PC-3 (cell line): ENCODE results near the gene P2RX5. TPM values are rescaled to one million over a fixed set of nuclear protein-coding genes. Genes with fewer than 3 reads are reported as not detected.

Source experiments
- ATAC-seq: fragments of 200-7000 bp; cut with Tn5 transposase; 2 replicates; pipeline ENCODE4 v1.9.1; 2020; ENCODE audit warnings: mild to moderate bottlenecking, moderate library complexity
- BruUV-seq: library from RNA; stranded (reverse); fragments of 400-500 nt; replicated peaks from 2 replicates; lab custom pipeline; 2021; lab: Mats Ljungman, UMichigan
- CTCF ChIA-PET: fragments of 300-600 bp; sonication (Branson Sonifier 250); formaldehyde crosslinking; loops from one replicate; lab custom pipeline; 2022; ENCODE audit warnings: antibody characterized with exemption; lab: Charles Lee
- POLR2A ChIA-PET: fragments of 300-600 bp; sonication (Branson Sonifier 250); formaldehyde crosslinking; loops from one replicate; lab custom pipeline; 2022; ENCODE audit warnings: antibody characterized with exemption; ENCODE audit not compliant: unreplicated experiment; lab: Charles Lee
- DNase-seq: peaks from one replicate; pipeline ENCODE4 v3.0.0-alpha.2; 2015
- H2AFZ ChIP-seq: fragments of 300-600 bp; sonication (generic); 2 replicates; pipeline ENCODE4 v1.6.0; 2016; ENCODE audit warnings: antibody characterized with exemption, low read length
- H3F3A ChIP-seq: fragments of 300-600 bp; sonication (generic); one replicate; pipeline ENCODE4 v1.6.0; 2017; ENCODE audit warnings: antibody characterized with exemption, low read length, control low read depth, mild to moderate bottlenecking; ENCODE audit not compliant: unreplicated experiment
- H3K27ac ChIP-seq: fragments of 300-600 bp; sonication (generic); 2 replicates; pipeline ENCODE4 v1.5.1; 2016; ENCODE audit warnings: mild to moderate bottlenecking, low read length
- H3K27me3 ChIP-seq: fragments of 300-600 bp; sonication (generic); 2 replicates; pipeline ENCODE4 v1.6.1; 2016; ENCODE audit warnings: low read length, mixed read lengths
- H3K36me3 ChIP-seq: fragments of 300-600 bp; sonication (generic); 2 replicates; pipeline ENCODE4 v1.6.1; 2016; ENCODE audit warnings: low read depth, mixed run types, low read length, mixed read lengths
- H3K4me1 ChIP-seq: fragments of 300-600 bp; sonication (generic); 2 replicates; pipeline ENCODE4 v1.5.1; 2016; ENCODE audit warnings: low read length; ENCODE audit not compliant: insufficient read depth
- H3K4me2 ChIP-seq: fragments of 300-600 bp; sonication (generic); 2 replicates; pipeline ENCODE4 v1.6.0; 2016; ENCODE audit warnings: low read length
- H3K4me3 ChIP-seq: fragments of 300-600 bp; sonication (generic); 2 replicates; pipeline ENCODE4 v1.5.1; 2016; ENCODE audit warnings: mild to moderate bottlenecking, low read length, mixed read lengths
- H3K79me2 ChIP-seq: fragments of 300-600 bp; sonication (generic); 2 replicates; pipeline ENCODE4 v1.6.1; 2017; ENCODE audit warnings: low read length, mixed read lengths
- H3K9ac ChIP-seq: fragments of 300-600 bp; sonication (generic); 2 replicates; pipeline ENCODE4 v1.6.0; 2016; ENCODE audit warnings: mild to moderate bottlenecking, low read length
- H3K9me2 ChIP-seq: fragments of 300-600 bp; sonication (generic); replicated peaks from 2 replicates; pipeline ENCODE4 v1.6.1; 2016; ENCODE audit warnings: mixed run types, low read length, mixed read lengths
- H3K9me3 ChIP-seq: fragments of 300-600 bp; sonication (generic); 2 replicates; pipeline ENCODE4 v1.6.1; 2016; ENCODE audit warnings: low read length, mixed read lengths
- H4K20me1 ChIP-seq: fragments of 300-600 bp; sonication (generic); 2 replicates; pipeline ENCODE4 v1.6.1; 2016; ENCODE audit warnings: low read length, mixed read lengths
- EZH2 ChIP-seq: fragments of 300-600 bp; sonication (generic); IDR thresholded peaks from one replicate; pipeline ENCODE4 v1.6.1; 2017; ENCODE audit warnings: antibody characterized with exemption, mild to moderate bottlenecking, low read length; ENCODE audit not compliant: unreplicated experiment
- EZH2phosphoT487 ChIP-seq: fragments of 300-600 bp; sonication (generic); IDR thresholded peaks from 2 replicates; pipeline ENCODE4 v1.6.1; 2018; ENCODE audit warnings: mild to moderate bottlenecking, antibody characterized with exemption, low read length, borderline replicate concordance
- intact Hi-C: fragments of 100-400 bp; cut with micrococcal nuclease; formaldehyde crosslinking; loops from 2 replicates; pipeline ENCODE4 v1.9.0; 2023
- total RNA-seq: library from RNA; depleted of rRNA; stranded (reverse); fragments of >200 nt; gene quantifications from 2 replicates; pipeline ENCODE4 v1.2.3, GENCODE V29; 2014
- TF ChIP-seq, protein P1 (sequence below): fragments of 300-600 bp; sonication (generic); conservative IDR thresholded peaks from 2 replicates; pipeline ENCODE4 v1.5.1; 2017; ENCODE audit warnings: antibody characterized with exemption, low read depth, mild to moderate bottlenecking, low read length

P2RX5 gene
- total RNA-seq, 1 experiment from 2014 or later = 13.0 TPM

DNA sequence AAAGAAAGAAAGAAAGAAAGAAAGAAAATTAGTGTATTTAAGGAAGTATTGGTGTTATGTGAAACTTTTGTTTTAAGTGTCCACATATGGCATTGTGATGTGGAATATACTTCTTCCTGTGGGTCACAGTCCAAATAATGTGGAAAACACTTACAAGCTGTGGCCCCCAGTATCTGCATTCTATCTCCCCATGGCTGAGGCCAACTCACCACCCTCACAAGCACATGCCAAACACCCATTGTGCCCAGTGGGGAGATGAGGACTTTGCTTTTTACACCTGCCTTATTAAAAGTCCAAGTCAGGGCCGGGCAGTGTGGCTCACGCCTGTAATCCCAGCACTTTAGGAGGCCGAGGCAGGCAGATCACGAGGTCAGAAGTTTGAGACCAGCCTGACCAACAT, 4.0 kb upstream of the P2RX5 start:
- CTCF ChIA-PET = no interaction called here
- H3K9ac ChIP-seq = no peak overlapping the region
- no peaks in the 10 kb centered on the region for H3K36me3 ChIP-seq
- no peak overlapping the region for H3K4me2 ChIP-seq
- no peaks in the 10 kb centered on the region for H4K20me1 ChIP-seq
- POLR2A ChIA-PET = no interaction called here
- DNase-seq = no peak
- H2AFZ ChIP-seq = no peak overlapping the region
- TF ChIP-seq EZH2phosphoT487 (no peak), EZH2 (no peak)
- TF ChIP-seq, protein P1, sequence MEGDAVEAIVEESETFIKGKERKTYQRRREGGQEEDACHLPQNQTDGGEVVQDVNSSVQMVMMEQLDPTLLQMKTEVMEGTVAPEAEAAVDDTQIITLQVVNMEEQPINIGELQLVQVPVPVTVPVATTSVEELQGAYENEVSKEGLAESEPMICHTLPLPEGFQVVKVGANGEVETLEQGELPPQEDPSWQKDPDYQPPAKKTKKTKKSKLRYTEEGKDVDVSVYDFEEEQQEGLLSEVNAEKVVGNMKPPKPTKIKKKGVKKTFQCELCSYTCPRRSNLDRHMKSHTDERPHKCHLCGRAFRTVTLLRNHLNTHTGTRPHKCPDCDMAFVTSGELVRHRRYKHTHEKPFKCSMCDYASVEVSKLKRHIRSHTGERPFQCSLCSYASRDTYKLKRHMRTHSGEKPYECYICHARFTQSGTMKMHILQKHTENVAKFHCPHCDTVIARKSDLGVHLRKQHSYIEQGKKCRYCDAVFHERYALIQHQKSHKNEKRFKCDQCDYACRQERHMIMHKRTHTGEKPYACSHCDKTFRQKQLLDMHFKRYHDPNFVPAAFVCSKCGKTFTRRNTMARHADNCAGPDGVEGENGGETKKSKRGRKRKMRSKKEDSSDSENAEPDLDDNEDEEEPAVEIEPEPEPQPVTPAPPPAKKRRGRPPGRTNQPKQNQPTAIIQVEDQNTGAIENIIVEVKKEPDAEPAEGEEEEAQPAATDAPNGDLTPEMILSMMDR = no peak
- H3K27ac ChIP-seq = no peak overlapping the region
- BruUV-seq = no TSS peak
- no peak overlapping the region for H3K4me3 ChIP-seq
- no peaks in the 10 kb centered on the region for H3F3A ChIP-seq
- H3K79me2 ChIP-seq = no peaks in the 10 kb centered on the region
- intact Hi-C loops = no loop called here
- no peaks in the 10 kb centered on the region for H3K27me3 ChIP-seq
- H3K9me3 ChIP-seq = no peaks in the 10 kb centered on the region
- 0 out of 2 replicates have a peak, but pooled peaks cover 4% of the 10 kb centered on the region for H3K4me1 ChIP-seq
- ATAC-seq = no peak
- no peaks in the 10 kb centered on the region for H3K9me2 ChIP-seq

DNA sequence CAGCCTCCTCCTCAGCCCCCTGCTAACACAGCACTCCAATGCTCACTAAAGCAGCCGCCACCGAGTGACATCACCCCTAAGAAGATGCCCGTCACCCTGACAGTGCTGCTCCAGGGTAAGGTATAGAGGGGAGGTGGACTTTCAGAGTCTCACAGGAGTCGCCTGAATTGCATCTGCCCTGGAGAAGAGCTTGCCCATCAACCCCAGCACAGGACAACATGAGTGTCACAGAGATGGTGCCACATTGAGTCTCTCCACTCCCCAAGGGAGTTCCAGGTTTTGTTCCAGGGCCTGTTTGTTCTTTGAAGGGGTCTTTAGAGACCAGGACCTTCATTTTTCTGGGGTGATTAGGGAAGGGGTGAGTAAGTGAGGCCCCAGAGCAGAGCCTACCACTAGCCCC, 2.2 kb upstream of the P2RX5 start:
- no peak overlapping the region for H3K4me3 ChIP-seq
- H3K9me2 ChIP-seq = no peaks in the 10 kb centered on the region

DNA sequence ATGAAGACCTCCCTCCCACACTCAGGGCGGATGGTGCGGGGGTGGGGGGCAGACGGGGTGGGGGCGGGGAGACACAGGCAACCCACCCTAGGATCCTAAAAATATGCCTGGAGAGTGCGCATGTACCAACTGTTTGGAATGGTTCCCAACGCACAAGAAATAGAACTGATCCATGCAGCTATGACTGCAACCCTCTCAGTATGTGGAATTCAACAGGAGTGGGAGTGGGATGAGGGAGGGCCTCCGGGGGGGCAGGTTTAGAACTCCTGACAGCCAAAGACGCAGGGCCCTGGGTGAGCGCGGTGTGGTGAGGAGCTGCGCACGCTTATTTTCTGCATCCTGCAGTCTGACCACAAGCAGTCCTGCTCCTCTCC, 1.1 kb upstream of the P2RX5 start:
- Histone ChIP-seq H4K20me1 (no peaks in the 10 kb centered on the region), H3K36me3 (no peaks in the 10 kb centered on the region), H3K9ac (no peak overlapping the region), H3F3A (no peaks in the 10 kb centered on the region), H3K27ac (no peak overlapping the region), H3K4me2 (no peak overlapping the region), H2AFZ (no peak overlapping the region), H3K9me2 (no peaks in the 10 kb centered on the region), H3K9me3 (no peaks in the 10 kb centered on the region), H3K27me3 (no peaks in the 10 kb centered on the region), H3K4me1 (peaks cover 4% of the 10 kb centered on the region; the same call in 1 of the 2 replicates), H3K79me2 (0 out of 2 replicates have a peak, but pooled peaks cover 4% of the 10 kb centered on the region), H3K4me3 (no peak overlapping the region)
- DNase-seq (no peak), ATAC-seq (no peak)
- BruUV-seq = no TSS peak
- no peak for TF ChIP-seq EZH2phosphoT487
- TF ChIP-seq, protein P1 = no peak
- no peak for TF ChIP-seq EZH2
- ChIA-PET POLR2A (no interaction called here), CTCF (no interaction called here)
- intact Hi-C loops = no loop called here

More for the DNA sequence above, 2.2 kb upstream of the P2RX5 start:
- no peaks in the 10 kb centered on the region for H3K9me3 ChIP-seq
- DNase-seq (no peak), ATAC-seq (no peak)
- H4K20me1 ChIP-seq = no peaks in the 10 kb centered on the region
- H3K36me3 ChIP-seq = no peaks in the 10 kb centered on the region
- H3K4me2 ChIP-seq = no peak overlapping the region
- intact Hi-C loops = no loop called here
- H3K79me2 ChIP-seq = 0 out of 2 replicates have a peak, but pooled peaks cover 4% of the 10 kb centered on the region
- no TSS peak for BruUV-seq
- H3K27ac ChIP-seq = no peak overlapping the region
- H2AFZ ChIP-seq = no peak overlapping the region
- TF ChIP-seq EZH2 (no peak), EZH2phosphoT487 (no peak)
- TF ChIP-seq, protein P1 = no peak
- H3K4me1 ChIP-seq = peaks cover 4% of the 10 kb centered on the region; the same call in 1 of the 2 replicates
- H3K27me3 ChIP-seq = no peaks in the 10 kb centered on the region
- CTCF ChIA-PET = no interaction called here
- POLR2A ChIA-PET = no interaction called here
- H3F3A ChIP-seq = no peaks in the 10 kb centered on the region
- H3K9ac ChIP-seq = no peak overlapping the region
